TTC549 (cell line): ENCODE results near the gene RYK.
A peak's percentile ranks its signal among the peaks of the same experiment; 100 is the strongest.
"Not testable (repeated sequence)": the region's sequence is repeated elsewhere in the genome, so short reads cannot be mapped to it uniquely, and the experiment has no call there.

Source experiments
- FAIRE-seq: peaks from 2 replicates; lab custom pipeline; 2012; peaks lifted over from hg19 to GRCh38; lab: Jason Lieb, UNC

The RYK gene

DNA sequence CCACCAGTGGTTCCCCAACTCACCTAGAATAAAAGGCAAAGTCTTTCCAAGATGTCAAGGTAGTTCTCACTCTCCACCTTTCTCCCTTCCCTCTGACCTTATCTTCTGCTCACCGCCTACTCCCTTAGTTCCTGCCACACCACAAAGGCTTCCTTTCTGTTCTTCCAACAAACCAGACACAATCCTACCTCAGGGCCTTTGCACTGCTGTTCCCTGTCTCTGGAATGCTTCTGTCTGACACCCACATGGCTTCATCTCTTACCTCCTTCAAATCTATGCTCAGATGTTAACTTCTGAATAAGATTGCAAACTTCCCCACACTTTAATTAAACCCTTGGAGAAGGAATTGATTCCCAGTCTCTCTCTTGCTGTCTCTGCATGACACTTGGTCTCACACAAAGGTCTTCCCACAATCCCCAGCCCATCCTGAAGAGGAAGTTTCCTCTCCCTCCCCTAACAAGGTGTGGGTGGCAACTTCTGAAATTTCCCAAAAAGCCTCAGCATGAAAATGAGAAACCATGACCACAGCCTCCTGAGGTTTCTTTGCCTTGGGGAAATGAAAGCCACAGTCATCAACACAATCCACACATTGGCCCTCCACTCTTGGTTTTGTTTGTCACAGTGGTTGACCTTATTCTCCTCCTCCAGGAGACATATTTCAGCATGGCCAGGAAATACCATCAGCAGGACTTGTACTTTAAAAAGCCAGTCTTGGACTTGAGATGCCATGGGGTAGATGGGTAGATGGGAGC lies 3.0 kb upstream of the RYK start:
- no peak for FAIRE-seq

DNA sequence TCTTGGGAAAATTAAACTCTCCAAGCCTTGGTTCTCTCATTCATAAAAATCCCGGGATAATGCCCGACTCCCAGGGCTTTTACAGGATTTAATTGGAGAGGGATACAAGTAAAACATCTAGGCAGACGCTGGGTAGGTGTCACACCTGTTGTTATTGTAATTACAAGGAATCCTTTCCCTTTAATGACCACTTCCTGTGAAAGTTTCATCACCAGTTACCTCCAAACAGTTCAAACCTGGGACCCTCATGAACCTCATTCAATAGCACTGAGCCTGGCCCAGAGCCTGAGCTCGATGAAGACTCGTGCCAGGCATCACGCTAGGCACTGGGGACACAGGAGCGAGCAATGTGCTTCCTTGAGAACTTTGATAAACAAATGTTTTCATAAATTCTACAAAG lies 2.1 kb upstream of the RYK start:
- no peak for FAIRE-seq

GRCh38 chr3:134251731-134252391 lies 1.2 kb upstream of the RYK start:
- no peak for FAIRE-seq

- no peak for FAIRE-seq
Observed at GRCh38 chr3:134249935-134250716, 533 bp downstream of the RYK start.

DNA sequence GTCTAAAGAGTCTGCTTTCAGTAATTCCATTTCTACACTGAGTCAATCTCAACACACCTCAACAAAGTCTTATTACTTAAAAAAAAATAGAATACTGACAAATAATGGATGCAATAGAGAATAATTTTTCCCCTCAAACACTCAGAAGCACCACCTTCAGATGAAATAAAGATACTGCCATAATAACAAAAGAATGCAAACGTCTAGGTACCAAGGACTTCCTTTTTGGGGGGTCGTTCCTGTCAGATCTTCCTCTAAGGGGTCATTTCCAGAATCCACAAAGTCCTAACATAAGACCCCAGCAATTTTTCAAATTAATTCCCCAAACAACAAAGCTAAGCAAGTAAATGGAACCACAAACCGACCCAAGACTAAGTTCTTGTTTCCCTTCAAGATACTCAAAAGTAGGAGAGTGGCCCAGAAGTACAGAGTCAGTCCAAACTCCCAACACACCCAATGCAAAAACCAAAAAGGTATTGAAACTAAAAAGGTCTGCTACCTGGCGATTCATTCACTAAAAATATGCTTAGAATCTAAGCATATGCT lies 1.3 kb downstream of the RYK start:
- FAIRE-seq: no peak

GRCh38 chr3:134244921-134245320 lies 5.7 kb downstream of the RYK start:
- FAIRE-seq: no peak

GRCh38 chr3:134242649-134243617 lies 7.7 kb downstream of the RYK start:
- no peak for FAIRE-seq

GRCh38 chr3:134239538-134239937 lies 11.1 kb downstream of the RYK start:
- no peak for FAIRE-seq

- FAIRE-seq: no peak
Observed at GRCh38 chr3:134237454-134238145, 13.1 kb downstream of the RYK start.

DNA sequence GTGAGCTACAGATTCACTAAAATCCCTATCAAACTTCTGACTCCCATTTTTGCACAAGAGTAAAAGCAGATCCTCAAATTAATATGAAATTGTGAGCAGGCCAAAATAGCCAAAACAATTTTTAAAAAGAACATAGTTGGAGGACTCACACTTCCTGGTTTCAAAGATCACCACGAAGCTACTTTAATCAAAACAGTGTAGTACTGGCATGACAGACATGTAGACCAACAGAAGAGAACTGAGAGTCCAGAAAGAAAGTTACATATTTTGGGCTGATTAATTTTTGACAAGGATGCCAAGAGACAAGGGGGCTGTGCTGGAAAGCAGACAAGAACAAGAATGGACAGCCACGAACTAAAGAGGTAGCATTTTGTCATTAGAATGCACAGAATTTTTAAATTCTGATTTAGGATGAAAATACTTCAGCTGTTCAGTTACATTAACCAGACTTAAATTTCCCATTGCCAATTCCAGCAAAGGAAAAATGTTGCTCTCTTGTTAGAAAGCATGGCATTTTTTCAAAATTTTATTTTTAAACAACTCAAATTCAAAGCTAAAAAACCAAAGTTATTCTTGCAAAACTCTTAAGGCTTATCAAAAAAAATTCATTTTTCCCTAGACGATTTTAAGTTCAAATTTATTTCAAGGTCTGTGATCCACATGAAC lies 14.0 kb downstream of the RYK start:
- peak; percentile 22 for FAIRE-seq

GRCh38 chr3:134235577-134236076 lies 15.0 kb downstream of the RYK start:
- no peak for FAIRE-seq

DNA sequence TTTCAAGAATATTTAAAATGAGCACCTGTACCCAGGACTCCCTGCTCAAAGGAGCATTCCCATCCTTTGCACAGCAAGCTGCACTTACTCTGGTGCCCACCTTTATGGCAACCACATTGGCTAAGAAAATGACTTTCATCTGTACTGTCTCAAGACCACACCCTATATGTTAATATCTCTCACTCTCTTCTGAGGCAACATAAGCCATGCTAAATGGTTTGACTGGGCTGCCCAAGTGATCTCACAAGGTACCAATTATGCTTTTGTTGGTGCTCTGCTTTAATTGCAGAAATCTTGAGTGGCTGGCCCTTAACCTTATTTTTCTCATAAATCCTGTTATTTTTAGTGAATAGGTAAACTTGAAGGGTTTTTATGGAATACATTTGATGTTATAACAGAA lies 17.7 kb downstream of the RYK start:
- no peak for FAIRE-seq

DNA sequence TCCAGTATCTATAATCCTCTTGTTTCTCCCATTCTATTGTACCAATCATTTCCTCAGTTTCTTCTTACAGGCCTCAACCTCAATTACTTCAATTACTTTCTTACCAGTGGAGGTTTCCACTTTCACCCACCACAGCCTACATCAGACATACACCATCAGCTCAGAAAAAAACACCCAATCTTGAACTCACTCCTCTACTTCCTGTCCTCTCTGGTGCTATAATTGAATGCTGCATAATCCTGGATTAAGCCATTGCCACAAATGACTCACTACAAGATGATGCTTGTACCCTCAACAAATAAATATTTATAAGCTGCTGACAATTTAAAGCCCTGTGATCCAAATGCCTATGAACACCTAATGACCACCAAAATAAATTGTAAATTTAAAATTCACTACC lies 18.5 kb downstream of the RYK start:
- no peak for FAIRE-seq

DNA sequence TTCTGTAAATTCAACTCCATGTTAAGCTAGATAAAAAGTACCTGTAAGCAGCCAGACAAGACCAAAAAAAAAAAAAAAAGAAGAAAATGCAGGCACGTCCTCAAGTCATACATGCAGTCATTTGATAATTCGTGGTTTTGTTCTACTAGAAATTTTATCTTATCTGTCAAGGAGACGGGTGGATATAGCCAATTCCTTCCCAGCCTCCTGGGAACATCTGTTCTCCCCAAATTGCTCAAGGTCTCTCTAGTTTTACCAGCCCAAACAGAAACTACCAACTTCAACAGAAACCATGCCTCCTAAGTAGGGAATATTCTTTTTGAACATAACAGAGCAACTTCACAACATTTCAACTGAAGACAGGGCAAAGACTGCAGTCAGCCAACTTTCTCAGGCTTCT lies 19.5 kb downstream of the RYK start:
- FAIRE-seq: no peak

DNA sequence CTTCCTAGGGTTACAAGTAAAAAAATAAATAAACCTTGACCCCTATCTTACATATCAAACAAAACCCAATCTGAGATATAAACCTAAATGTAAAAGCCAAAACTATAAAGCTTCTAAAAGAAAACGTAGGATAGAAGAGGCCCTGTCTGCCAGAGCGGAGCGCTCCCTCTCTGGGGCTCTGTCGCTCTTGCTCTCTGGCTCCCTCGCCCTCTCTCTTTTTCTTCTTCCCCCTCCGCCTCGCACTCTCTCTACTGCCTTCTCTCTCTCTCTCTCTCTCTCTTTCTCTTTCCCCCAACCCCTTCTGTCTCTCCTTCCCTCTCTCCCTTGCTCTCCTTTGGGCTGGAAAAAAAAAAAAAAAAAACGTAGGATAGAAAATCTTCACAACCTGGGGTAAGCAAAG lies 21.6 kb downstream of the RYK start:
- no peak for FAIRE-seq

GRCh38 chr3:134228479-134228878 lies 22.2 kb downstream of the RYK start:
- FAIRE-seq: no peak

DNA sequence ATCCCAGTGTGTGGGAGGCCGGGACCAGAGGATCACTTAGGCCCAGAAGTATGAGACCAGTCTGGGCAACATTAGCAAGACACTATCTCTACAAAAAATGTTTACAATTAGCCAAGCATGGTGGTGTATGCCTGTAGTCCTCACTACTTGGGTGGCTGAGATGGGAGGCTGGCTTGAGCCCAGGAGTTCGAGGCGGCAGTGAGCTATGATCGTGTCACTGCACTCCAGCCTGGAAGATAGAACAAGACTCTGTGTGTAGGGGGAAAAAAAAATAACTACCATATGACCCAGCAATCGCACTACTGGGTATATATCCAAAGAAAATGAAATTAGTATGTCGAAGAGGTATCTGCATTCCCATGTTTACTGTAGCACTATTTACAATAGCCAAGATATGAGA lies 22.6 kb downstream of the RYK start:
- FAIRE-seq: no peak

- FAIRE-seq: not testable (repeated sequence)
Observed at GRCh38 chr3:134224796-134225156, 25.9 kb downstream of the RYK start.

- FAIRE-seq: no peak
Observed at GRCh38 chr3:134222835-134223234, 27.8 kb downstream of the RYK start.

DNA sequence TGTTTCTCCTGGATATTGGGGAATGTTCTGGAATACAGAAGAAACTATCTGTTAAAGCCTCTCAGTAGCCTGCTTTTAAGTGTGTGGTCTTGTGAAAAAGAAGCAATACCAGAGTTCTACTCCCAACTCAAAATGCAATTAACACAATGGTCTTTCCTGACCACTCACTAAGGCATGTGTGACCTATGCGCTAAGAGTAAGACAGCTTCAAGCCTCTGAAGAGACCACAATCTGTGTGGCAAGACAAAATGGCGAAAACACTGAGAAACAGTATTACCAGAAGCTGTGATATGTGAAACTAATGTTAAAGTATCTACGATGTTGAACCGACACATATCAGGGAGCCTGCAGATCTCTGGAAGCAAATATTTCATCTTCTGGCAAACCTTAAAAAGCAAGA lies 33.8 kb downstream of the RYK start:
- no peak for FAIRE-seq
